ENCODE measurements around the gene C1QTNF12. TPM values are rescaled to one million over a fixed set of nuclear protein-coding genes. Genes with fewer than 3 reads are reported as not detected.

Gene C1QTNF12
- total RNA-seq, 1 donor from 2014 or later: 0.28 TPM

- peak overlapping the region; percentile 97 for H3K4me2 ChIP-seq
- H3K4me1 ChIP-seq: peaks cover 12% of the 10 kb centered on the region
- peak overlapping the region; percentile 100 for H3K4me3 ChIP-seq
- no peak for DNase-seq (ENCODE audit: low spot score)
- H3K36me3 ChIP-seq: no peaks in the 10 kb centered on the region
- peaks cover 54% of the 10 kb centered on the region for H3K79me2 ChIP-seq (ENCODE audit: low read depth)
- no peaks in the 10 kb centered on the region for H3K27me3 ChIP-seq
- no peaks in the 10 kb centered on the region for H3K9me3 ChIP-seq (ENCODE audit: low read depth)
- Mint-ChIP-seq H3K27ac (peak overlapping the region; percentile 79), H3K4me1 (peaks cover 30% of the 10 kb centered on the region), H3K4me3 (peak overlapping the region; percentile 91), H3K9me3 (peaks cover 2% of the 10 kb centered on the region), H3K27me3 (ENCODE audit: insufficient read depth, low read depth) (peaks cover 4% of the 10 kb centered on the region), H3K36me3 (peaks cover 13% of the 10 kb centered on the region)
- no peak overlapping the region for H2AFZ ChIP-seq (replicated peaks)
- peak overlapping the region; percentile 96 for H3K9ac ChIP-seq
- peaks cover 53% of the 10 kb centered on the region for H4K20me1 ChIP-seq (ENCODE audit: low read depth)
- H3F3A ChIP-seq (ENCODE audit: low read depth): no peaks in the 10 kb centered on the region
- H3K27ac ChIP-seq: no peak overlapping the region
- no peak for TF ChIP-seq CTCF (IDR thresholded peaks at IDR 0.05)
- no peak for TF ChIP-seq EZH2 (IDR thresholded peaks at IDR 0.05)
- no peak for TF ChIP-seq EZH2phosphoT487 (IDR thresholded peaks at IDR 0.05)
These were observed 26.1 kb upstream of the C1QTNF12 start for GRCh38 chr1:1272341-1273208.

GRCh38 chr1:1270813-1271212 is 24.3 kb upstream of the C1QTNF12 start:
- no peak for DNase-seq (ENCODE audit: low spot score)
- Histone ChIP-seq H3K79me2 (ENCODE audit: low read depth) (peaks cover 59% of the 10 kb centered on the region), H3K27me3 (no peaks in the 10 kb centered on the region), H3F3A (ENCODE audit: low read depth) (no peaks in the 10 kb centered on the region), H2AFZ (replicated peaks) (no peak overlapping the region), H3K4me2 (no peak overlapping the region), H3K9me3 (ENCODE audit: low read depth) (no peaks in the 10 kb centered on the region), H3K9ac (peak overlapping the region; percentile 49), H3K4me3 (no peak overlapping the region), H4K20me1 (ENCODE audit: low read depth) (peaks cover 69% of the 10 kb centered on the region), H3K4me1 (peaks cover 12% of the 10 kb centered on the region), H3K36me3 (no peaks in the 10 kb centered on the region), H3K27ac (no peak overlapping the region)
- H3K9me3 Mint-ChIP-seq: peaks cover 2% of the 10 kb centered on the region
- H3K4me3 Mint-ChIP-seq: peak overlapping the region; percentile 82
- peaks cover 19% of the 10 kb centered on the region for H3K36me3 Mint-ChIP-seq
- H3K27ac Mint-ChIP-seq: no peak overlapping the region
- H3K27me3 Mint-ChIP-seq (ENCODE audit: insufficient read depth, low read depth): peaks cover 4% of the 10 kb centered on the region
- H3K4me1 Mint-ChIP-seq: peaks cover 29% of the 10 kb centered on the region
- TF ChIP-seq EZH2 (IDR thresholded peaks at IDR 0.05) (no peak), CTCF (IDR thresholded peaks at IDR 0.05) (no peak), EZH2phosphoT487 (IDR thresholded peaks at IDR 0.05) (no peak)

DNA sequence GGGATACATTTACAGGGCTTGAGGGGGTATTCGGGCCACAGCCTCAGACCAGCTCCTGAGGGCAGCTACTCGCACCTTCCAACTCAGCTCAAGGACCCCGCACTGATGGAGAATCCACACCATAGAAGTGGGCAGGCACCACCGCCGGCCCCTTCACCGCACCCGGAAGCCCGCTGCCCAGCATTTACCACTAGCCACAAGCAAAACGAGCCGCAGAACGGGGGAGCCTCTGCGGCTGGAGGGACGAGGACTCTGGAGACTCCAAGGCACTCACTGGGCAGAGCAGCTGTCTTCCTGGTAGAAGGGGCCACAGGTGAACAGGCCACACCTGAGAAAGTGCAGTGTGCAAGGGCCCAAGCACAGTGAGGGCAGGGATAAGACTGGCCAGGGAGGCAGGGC is 21.8 kb upstream of the C1QTNF12 start:
- TF ChIP-seq EZH2phosphoT487 (IDR thresholded peaks at IDR 0.05) (no peak), CTCF (IDR thresholded peaks at IDR 0.05) (no peak), EZH2 (IDR thresholded peaks at IDR 0.05) (no peak)
- peaks cover 10% of the 10 kb centered on the region for H3K4me1 ChIP-seq

More for the DNA sequence above, 21.8 kb upstream of the C1QTNF12 start:
- Histone ChIP-seq H3K27ac (no peak overlapping the region), H3K4me2 (no peak overlapping the region), H3K4me3 (no peak overlapping the region), H3F3A (ENCODE audit: low read depth) (no peaks in the 10 kb centered on the region), H3K79me2 (ENCODE audit: low read depth) (peaks cover 56% of the 10 kb centered on the region), H3K36me3 (no peaks in the 10 kb centered on the region), H2AFZ (replicated peaks) (no peak overlapping the region), H3K9ac (no peak overlapping the region), H3K27me3 (no peaks in the 10 kb centered on the region), H4K20me1 (ENCODE audit: low read depth) (peaks cover 91% of the 10 kb centered on the region), H3K9me3 (ENCODE audit: low read depth) (no peaks in the 10 kb centered on the region)
- DNase-seq (ENCODE audit: low spot score): no peak
- H3K4me1 Mint-ChIP-seq: peaks cover 20% of the 10 kb centered on the region
- no peak overlapping the region for H3K4me3 Mint-ChIP-seq
- H3K36me3 Mint-ChIP-seq: peaks cover 19% of the 10 kb centered on the region
- H3K27me3 Mint-ChIP-seq (ENCODE audit: insufficient read depth, low read depth): peaks cover 2% of the 10 kb centered on the region
- no peak overlapping the region for H3K27ac Mint-ChIP-seq
- no peaks in the 10 kb centered on the region for H3K9me3 Mint-ChIP-seq

Data from neural progenitor cell (in vitro differentiated cells).